Inflammatory macrophage treated with lipopolysaccharide for 4 hours (primary cell): ENCODE measurements around the gene SCRN2.
A peak's percentile ranks its signal among the peaks of the same experiment; 100 is the strongest.

Experiments
- DNase-seq: peaks from one replicate; pipeline ENCODE4 v3.0.0-alpha.2; 2020

The SCRN2 gene

GRCh38 chr17:47844814-47845715 lies 4.0 kb upstream of the SCRN2 start:
- peak; percentile 33 for DNase-seq

DNA sequence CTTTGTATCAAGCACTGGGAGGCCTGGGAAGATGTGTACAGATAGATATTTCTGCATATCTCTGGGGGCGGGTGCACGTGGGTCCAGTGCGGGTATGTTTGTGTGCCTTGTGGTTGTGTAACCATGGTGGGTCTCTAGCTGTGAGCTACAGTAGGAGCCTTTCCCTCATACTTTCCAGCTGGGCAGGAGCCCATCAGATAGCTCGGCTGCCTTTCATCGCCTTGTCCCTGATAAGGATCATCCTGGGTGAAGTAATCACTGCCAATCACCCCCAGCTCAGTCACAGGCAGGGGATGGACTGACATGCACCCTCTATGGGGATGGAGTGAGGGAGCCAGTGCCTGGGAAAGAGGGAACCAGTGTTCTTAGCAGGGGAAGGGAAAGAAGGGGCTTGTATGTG lies 3.2 kb upstream of the SCRN2 start:
- no peak for DNase-seq

- DNase-seq = no peak
These were observed 2.3 kb upstream of the SCRN2 start for GRCh38 chr17:47843391-47843730.

- no peak for DNase-seq
These were observed 617 bp upstream of the SCRN2 start for GRCh38 chr17:47841488-47842291.

GRCh38 chr17:47840001-47840741 lies 902 bp downstream of the SCRN2 start:
- no peak for DNase-seq

GRCh38 chr17:47839071-47839470 lies 2.0 kb downstream of the SCRN2 start:
- no peak for DNase-seq

- no peak for DNase-seq
These were observed 2.4 kb downstream of the SCRN2 start for GRCh38 chr17:47838636-47839035.

- DNase-seq = no peak
These were observed 3.6 kb downstream of the SCRN2 start for GRCh38 chr17:47837401-47838039.

DNA sequence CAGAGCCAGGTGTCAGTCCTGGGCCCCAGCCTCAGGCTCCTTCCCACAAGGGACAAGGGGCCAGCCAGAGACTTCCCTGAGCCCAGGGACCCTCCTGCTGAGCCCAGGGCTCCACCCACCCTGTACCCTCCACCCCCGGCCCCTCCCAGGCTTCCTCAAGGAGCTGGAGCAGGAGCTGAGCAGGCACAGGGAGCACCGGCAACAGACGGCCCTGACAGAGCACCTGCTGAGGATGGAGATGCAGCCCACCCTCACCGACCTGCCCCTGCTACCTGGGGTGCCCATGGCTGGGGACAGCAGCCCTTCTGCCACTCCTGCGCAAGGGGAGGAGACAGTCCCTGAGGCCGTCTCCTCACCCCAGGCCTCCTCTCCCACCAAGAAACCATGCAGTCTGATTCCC lies 4.5 kb downstream of the SCRN2 start:
- no peak for DNase-seq

- no peak for DNase-seq
These were observed 6.3 kb downstream of the SCRN2 start for GRCh38 chr17:47834756-47835155.

- DNase-seq = peak; percentile 60
These were observed 9.1 kb downstream of the SCRN2 start for GRCh38 chr17:47831934-47832327.

GRCh38 chr17:47831003-47831933 lies 9.8 kb downstream of the SCRN2 start, which contains the start of the genes LRRC46 and MRPL10:
Gene LRRC46 (plus strand): TSS chr17:47831670. CDS start chr17:47831990, 320 bp downstream.
Gene MRPL10 (minus strand): TSS chr17:47831541. CDS start chr17:47831511, 30 bp downstream.
- DNase-seq = peak; percentile 93

DNA sequence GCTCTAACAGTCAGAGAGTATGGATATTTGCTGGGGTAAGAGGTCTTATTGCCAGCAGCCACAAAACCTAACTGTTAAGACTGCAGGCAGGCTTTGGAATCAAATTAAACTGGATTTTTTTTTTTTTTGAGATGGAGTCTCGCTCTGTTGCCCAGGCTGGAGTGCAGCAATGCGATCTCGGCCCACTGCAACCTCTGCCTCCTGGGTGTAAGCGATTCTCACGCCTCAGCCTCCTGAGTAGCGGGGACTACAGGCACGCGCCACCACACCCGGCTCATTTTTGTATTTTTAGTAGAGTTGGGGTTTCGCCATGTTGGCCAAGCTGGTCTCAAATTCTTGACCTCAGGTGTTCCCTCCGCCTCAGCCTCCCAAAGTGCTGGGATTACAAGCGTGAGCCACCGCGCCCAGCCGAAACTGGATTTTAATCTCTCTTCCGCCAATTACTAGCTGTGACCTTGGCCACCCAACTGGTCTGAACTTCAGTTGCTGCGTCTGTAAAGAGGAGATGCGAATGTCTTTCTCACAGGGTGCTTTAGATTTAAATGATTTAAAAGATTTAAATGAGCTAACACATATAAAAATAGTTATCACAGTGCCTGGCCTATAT lies 10.6 kb downstream of the SCRN2 start:
- no peak for DNase-seq

GRCh38 chr17:47829870-47830269 lies 11.2 kb downstream of the SCRN2 start:
- no peak for DNase-seq

DNA sequence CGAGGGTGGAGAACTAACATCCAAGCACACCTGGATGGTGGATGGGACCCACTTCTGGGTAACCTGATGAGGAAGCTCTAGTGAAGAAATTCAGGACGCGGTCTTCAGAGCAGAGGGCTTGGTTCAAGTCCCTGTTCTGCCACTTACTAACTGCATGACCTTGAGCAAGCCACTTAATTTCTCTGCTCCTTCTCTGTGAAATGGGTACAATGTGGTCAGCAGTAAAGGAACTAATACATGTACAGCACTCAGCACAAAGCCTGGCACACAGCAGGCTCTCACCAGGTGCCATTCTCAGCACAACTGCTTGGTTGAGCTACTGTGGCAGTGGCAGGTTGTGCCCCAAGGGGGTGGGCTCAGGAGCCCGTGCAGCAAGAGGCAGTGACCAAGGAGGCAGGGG lies 17.6 kb downstream of the SCRN2 start:
- no peak for DNase-seq

DNA sequence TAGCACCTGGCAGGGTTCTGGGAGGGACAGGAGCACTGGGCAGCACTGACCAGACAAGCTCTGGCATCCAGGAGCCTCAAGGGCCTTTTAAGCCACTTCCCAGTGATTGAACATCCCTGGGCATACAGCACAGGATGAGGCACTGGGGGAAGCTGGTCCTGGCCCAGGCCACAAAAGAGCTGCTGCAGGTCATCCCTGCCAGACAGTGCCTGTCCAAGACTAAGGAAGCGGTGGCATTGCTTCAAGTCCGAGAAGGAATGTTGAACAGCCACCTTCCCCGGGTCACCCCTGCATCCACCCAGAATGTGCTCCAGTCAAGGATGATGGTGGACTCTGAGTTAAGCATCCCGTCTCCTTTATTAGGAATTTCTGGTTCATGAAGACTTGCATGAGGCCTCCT lies 18.3 kb downstream of the SCRN2 start:
- no peak for DNase-seq

DNA sequence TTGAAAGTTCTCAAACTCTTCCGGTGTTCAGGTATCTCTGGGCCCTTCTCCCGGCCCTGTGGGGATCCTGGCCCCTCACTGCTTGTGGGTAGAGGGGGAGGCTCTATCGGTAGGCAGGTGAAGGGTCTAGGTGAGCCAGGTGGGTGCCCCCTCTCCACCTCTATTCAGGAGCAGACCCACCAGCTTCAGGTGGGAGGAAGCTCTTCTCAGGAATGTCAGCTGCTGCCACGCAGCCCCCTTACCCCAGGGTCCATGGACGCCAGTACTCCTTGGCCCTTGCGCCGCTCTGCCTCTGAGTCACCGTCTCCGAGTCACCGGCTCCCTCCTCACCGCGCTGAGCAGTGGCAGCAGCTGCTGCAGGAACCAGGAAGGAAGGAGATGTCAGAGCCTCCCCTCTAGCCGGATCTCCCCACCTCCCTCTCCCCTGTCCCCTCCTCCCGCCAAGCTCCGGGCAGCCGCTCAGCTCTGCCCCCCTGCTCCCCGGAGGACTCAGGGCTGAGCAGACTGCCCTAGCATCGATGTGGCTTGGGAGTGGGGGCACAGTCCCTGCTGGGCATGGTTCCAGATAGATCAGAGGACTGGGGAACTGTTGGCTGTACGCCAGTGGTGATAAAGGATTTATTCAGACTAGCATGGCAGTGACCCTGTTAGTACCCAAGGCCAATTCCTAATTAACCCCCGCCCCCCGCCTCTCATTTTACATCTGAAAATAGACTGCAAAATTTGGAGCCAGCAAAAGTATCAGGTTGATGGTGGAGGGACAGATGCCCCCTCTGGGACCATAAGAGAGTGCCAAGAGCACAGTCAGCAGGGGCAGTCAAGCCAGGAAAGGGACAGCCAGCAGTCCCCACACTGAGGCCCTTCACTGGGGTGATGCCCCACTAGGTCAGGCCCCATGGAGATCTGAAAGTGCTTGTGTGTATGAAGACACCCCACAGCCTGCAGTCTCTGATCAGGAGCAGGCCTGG lies 19.4 kb downstream of the SCRN2 start, which contains the start of gene OSBPL7:
TSS of gene OSBPL7 (minus strand) at position 371 of the 968 bp plus-strand sequence. CDS start 1,516 bp downstream, outside the sequence.
- DNase-seq = peak; percentile 67

DNA sequence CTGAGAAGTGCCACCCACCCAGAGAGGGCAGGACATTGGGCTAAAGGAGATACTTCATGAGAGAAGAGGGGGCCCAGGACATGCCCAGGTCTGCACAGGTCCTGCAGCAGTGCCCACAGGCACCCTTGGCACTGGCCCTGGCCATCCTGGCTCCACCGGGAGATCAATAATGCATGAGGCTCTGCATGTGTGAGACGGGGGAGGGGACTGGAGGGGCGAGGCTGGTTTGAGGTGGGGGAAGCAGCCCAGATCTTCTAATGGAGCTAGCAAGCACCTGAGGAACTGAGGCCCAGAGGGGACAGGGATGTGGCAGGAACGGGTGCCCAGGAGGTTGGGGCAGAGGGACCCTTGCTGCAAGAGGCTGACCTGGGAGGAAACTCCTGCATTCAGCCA lies 20.0 kb downstream of the SCRN2 start:
- DNase-seq = no peak

DNA sequence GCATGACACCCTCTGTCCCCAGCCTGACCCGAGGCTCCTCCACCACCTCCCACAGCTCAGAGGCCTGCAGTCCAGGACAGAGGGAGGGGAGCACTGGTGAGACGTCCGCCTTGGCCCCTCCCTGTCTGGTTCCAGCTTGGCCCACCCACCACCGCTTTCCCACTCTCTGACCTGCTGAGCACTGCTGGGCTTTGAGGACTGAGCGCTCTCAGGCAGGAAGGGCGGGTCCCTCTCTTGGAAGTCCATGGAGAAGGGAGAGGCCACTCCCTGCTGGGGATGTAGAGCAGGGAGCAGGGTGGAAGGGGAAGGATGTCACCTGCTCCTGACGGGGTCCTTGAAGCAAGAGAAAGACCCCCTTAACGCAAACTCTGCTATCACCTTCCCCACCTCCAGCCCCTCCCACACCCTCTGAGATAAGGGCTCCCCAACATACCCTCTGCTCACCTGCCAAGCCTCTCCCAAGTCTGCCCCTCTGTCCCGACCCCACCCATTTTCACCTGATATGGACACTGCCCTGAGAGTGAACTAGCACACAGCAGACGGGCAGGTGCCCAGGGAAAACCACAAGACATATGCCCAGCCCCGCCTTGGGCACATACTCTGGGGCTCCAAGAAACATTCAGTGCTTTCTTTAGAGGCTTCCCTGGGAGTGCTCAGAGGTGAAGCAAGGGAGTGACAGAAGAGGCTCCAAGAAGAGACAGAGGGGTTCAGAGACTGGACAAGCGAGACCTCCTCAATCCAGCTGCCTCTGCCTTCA lies 20.9 kb downstream of the SCRN2 start:
- no peak for DNase-seq
